MM.1S (cell line): ENCODE data around the gene ERI3.

Source experiments
- CTCF ChIP-seq: fragments of 300-600 bp; sonication (generic); IDR thresholded peaks from 2 replicates; pipeline ENCODE4 v1.5.1; 2016; ENCODE audit warnings: antibody characterized with exemption, low read length, mixed read lengths
- EZH2 ChIP-seq: fragments of 300-600 bp; sonication (generic); optimal IDR thresholded peaks from 2 replicates; pipeline ENCODE3; 2017; ENCODE audit warnings: low read depth, mild to moderate bottlenecking, antibody characterized with exemption, low read length, mixed read lengths
- EZH2phosphoT487 ChIP-seq: fragments of 300-600 bp; sonication (generic); IDR thresholded peaks from 2 replicates; pipeline ENCODE4 v1.6.1; 2018; ENCODE audit warnings: antibody characterized with exemption, low read length

- TF ChIP-seq CTCF (no peak), EZH2 (no peak), EZH2phosphoT487 (no peak)
Observed at GRCh38 chr1:44354840-44355581, at the start of gene ERI3.
